ENCODE data around the gene ADAMTS18. TPM values are rescaled to one million over a fixed set of nuclear protein-coding genes. Genes with fewer than 3 reads are reported as not detected.

The ADAMTS18 gene
- total RNA-seq, 1 donor from 2014 or later: 1.7 TPM

DNA sequence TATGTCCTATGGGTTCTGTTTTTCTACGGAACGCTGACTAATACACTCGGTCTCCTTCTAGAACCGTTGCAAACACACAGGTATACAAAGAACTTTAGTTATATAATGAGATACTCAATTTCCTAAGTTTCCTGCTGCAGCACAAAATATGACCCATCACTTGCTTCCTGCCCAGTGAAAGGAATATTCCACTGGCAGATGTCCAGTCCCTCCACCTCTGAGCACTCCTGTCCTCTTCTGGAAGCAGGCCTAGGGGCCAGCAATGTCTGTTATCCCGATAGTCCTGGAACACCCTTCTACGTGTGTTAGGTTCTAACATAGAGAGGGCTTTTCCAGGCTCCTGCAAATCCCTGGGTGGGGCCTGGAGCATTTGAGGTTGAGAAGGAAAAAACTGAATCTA is 32.7 kb downstream of the ADAMTS18 start:
- Mint-ChIP-seq H3K4me1 (ENCODE audit: low read depth, unreplicated experiment) (peaks cover 8% of the 10 kb centered on the region), H3K27me3 (ENCODE audit: unreplicated experiment) (no peaks in the 10 kb centered on the region), H3K9me3 (ENCODE audit: unreplicated experiment) (peaks cover 2% of the 10 kb centered on the region), H3K27ac (ENCODE audit: unreplicated experiment) (no peak overlapping the region), H3K4me3 (ENCODE audit: unreplicated experiment) (no peak overlapping the region), H3K36me3 (ENCODE audit: unreplicated experiment) (peaks cover 7% of the 10 kb centered on the region)
- TF ChIP-seq, protein P1, sequence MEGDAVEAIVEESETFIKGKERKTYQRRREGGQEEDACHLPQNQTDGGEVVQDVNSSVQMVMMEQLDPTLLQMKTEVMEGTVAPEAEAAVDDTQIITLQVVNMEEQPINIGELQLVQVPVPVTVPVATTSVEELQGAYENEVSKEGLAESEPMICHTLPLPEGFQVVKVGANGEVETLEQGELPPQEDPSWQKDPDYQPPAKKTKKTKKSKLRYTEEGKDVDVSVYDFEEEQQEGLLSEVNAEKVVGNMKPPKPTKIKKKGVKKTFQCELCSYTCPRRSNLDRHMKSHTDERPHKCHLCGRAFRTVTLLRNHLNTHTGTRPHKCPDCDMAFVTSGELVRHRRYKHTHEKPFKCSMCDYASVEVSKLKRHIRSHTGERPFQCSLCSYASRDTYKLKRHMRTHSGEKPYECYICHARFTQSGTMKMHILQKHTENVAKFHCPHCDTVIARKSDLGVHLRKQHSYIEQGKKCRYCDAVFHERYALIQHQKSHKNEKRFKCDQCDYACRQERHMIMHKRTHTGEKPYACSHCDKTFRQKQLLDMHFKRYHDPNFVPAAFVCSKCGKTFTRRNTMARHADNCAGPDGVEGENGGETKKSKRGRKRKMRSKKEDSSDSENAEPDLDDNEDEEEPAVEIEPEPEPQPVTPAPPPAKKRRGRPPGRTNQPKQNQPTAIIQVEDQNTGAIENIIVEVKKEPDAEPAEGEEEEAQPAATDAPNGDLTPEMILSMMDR (IDR thresholded peaks at IDR 0.05; ENCODE audit: partially characterized antibody, unreplicated experiment): no peak
- no peak for DNase-seq

DNA sequence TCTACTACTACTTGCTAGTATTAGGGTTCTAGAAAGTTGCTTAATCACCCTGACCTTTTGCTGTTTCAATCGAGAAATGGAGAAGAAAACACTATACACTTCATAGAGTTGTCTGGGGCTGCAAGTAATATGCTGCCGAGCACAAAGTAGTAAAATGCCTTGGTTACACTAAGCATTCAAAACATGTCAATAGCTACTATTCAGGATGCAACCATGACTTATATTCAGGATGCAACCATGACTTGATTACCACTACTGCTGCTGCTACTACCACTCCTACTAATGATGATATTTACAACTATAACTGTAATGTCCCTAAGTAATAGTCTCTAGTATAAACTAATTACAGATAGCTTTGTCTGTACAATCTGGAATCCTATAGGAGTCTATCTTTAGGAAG is 35.3 kb downstream of the ADAMTS18 start:
- no peak for DNase-seq
- TF ChIP-seq, protein P1 (IDR thresholded peaks at IDR 0.05; ENCODE audit: partially characterized antibody, unreplicated experiment): no peak

DNA sequence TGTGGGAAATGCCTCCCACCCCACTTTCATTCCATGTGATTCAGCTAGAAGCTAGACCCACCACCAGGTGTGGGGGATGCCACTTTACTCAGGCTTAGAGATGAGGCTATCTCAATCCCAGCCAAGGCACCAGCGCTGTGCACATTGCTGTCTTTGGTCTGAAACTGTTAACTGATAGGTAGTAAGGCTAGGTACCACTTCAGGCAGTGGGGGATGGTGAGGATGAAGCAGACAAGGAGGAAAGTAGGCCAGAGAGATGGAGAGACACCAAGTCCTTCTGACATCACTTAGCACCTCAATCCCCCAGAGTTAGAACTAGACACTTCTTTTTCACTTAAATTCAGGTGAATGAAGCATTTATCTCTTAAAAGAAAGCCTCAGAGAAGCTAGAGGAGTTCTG is 35.8 kb downstream of the ADAMTS18 start:
- Mint-ChIP-seq H3K9me3 (ENCODE audit: unreplicated experiment) (peaks cover 2% of the 10 kb centered on the region), H3K4me1 (ENCODE audit: low read depth, unreplicated experiment) (peaks cover 2% of the 10 kb centered on the region), H3K27me3 (ENCODE audit: unreplicated experiment) (no peaks in the 10 kb centered on the region), H3K36me3 (ENCODE audit: unreplicated experiment) (no peaks in the 10 kb centered on the region), H3K4me3 (ENCODE audit: unreplicated experiment) (no peak overlapping the region), H3K27ac (ENCODE audit: unreplicated experiment) (no peak overlapping the region)
- no peak for DNase-seq
- TF ChIP-seq, protein P1 (IDR thresholded peaks at IDR 0.05; ENCODE audit: partially characterized antibody, unreplicated experiment): no peak

More for the DNA sequence above, 35.3 kb downstream of the ADAMTS18 start:
- Mint-ChIP-seq H3K9me3 (ENCODE audit: unreplicated experiment) (peaks cover 2% of the 10 kb centered on the region), H3K27ac (ENCODE audit: unreplicated experiment) (no peak overlapping the region), H3K27me3 (ENCODE audit: unreplicated experiment) (no peaks in the 10 kb centered on the region), H3K36me3 (ENCODE audit: unreplicated experiment) (no peaks in the 10 kb centered on the region), H3K4me1 (ENCODE audit: low read depth, unreplicated experiment) (peaks cover 3% of the 10 kb centered on the region), H3K4me3 (ENCODE audit: unreplicated experiment) (no peak overlapping the region)

DNA sequence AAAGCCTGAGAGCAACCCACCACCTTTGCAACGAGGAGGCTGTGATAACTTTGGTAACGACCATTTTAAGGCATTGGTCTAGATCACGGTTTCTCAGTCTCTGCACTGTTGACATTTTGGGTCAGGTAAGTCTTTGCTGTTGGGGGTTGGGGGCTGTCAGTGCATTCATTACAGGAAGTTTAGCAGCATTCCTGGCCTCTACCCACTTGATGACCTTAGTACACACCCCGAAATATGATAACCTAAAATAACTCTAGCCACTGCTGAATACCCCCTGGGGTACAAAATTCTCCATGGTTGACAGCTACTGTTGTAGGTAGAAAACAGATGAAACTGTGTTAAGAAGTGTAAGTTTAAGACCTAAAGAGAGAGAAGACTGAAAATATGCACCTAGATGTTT is 36.3 kb downstream of the ADAMTS18 start:
- H3K36me3 Mint-ChIP-seq (ENCODE audit: unreplicated experiment): no peaks in the 10 kb centered on the region
- no peak for DNase-seq
- H3K4me1 Mint-ChIP-seq (ENCODE audit: low read depth, unreplicated experiment): no peaks in the 10 kb centered on the region
- H3K4me3 Mint-ChIP-seq (ENCODE audit: unreplicated experiment): no peak overlapping the region
- TF ChIP-seq, protein P1 (IDR thresholded peaks at IDR 0.05; ENCODE audit: partially characterized antibody, unreplicated experiment): no peak
- no peaks in the 10 kb centered on the region for H3K27me3 Mint-ChIP-seq (ENCODE audit: unreplicated experiment)
- H3K27ac Mint-ChIP-seq (ENCODE audit: unreplicated experiment): no peak overlapping the region
- H3K9me3 Mint-ChIP-seq (ENCODE audit: unreplicated experiment): peaks cover 2% of the 10 kb centered on the region

DNA sequence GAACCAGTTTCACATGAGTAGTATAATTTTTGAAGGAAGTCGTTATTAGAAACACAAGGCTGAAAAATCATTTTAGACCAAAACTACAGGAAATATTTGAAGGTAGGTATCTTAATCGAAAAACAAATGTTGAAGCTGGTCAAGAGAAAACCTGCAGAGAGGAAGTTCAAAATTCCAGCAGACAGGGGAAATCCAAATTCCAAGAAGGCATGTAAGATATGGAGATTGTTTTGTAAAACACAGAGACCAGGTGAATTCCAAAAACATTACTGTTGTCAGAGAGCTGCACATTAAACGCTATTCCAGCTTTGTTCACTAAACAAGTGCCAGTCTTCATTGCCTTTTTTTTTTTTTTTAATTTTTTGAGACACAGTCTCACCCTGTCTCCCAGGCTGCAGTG is 38.4 kb downstream of the ADAMTS18 start:
- Mint-ChIP-seq H3K27me3 (ENCODE audit: unreplicated experiment) (no peaks in the 10 kb centered on the region), H3K4me1 (ENCODE audit: low read depth, unreplicated experiment) (peaks cover 10% of the 10 kb centered on the region), H3K9me3 (ENCODE audit: unreplicated experiment) (no peaks in the 10 kb centered on the region), H3K36me3 (ENCODE audit: unreplicated experiment) (no peaks in the 10 kb centered on the region), H3K4me3 (ENCODE audit: unreplicated experiment) (no peak overlapping the region), H3K27ac (ENCODE audit: unreplicated experiment) (no peak overlapping the region)
- no peak for DNase-seq
- TF ChIP-seq, protein P1 (IDR thresholded peaks at IDR 0.05; ENCODE audit: partially characterized antibody, unreplicated experiment): no peak
